Measurements from ENCODE around the gene TBC1D4.

The TBC1D4 gene

DNA sequence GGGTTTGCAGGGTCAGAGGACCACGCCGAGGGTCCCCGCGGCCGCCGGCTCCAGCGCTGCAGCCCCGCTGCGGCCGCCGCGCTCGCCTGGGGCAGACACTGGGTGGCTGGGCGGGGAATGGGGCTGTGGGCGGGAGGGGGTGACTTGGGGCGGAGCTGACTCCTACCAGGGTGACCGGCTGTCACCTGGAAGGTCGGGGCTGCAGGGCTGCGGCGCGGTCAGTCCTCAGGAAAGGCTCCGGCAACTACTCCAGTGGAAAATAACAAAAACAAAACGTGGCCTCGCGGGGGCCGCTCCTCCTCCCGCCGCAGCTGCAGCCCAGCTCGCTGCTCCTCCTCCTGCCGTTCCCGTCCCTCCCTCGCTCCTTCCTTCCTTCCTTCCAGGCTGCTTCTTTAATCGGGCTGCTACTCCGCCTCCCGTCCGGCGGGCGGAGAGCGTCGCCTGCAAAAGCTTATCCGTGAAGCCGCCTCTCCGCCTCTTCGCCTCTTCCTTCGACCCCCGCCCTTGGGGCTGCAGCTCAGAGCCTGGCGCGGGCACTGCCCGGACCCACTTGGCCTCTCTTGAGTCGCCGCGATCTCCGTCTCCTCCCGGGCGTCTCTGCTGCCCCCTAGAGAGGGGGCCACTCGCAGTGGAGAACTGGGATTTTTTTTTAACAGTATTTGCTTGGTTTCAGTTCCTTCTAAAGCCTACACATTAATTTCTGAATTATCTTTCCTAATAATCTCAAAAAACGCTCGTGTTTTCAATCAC is at the start of gene TBC1D4:
TBC1D4 (minus strand) TSS at position 100 of the 750 bp plus-strand sequence. CDS start 402 bp downstream, outside the sequence.
- peak; percentile 89 for DNase-seq (ENCODE audit: low read depth)

DNA sequence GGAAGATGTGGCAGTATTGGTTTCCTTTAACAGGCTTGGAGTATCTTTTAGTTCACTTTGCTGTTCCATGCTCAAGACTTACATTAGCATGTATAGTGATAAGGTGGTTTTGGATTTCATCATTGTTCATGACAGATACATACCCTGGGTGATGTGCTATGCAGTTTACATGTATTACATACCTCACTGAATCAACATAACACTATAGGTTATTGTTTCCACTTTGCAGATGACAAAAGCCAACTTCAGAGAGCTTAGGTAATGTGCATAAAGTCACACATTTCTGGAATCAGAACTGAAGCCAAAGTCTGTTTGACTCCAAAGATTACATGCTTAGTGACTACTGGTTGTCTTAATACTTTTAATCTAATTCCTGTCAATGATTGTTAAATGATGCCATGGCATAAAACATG is 48.6 kb upstream of the TBC1D4 start:
- DNase-seq (ENCODE audit: low read depth) = no peak

- DNase-seq (ENCODE audit: low read depth) = no peak
Observed at GRCh38 chr13:75521956-75522355, 40.0 kb upstream of the TBC1D4 start.

DNA sequence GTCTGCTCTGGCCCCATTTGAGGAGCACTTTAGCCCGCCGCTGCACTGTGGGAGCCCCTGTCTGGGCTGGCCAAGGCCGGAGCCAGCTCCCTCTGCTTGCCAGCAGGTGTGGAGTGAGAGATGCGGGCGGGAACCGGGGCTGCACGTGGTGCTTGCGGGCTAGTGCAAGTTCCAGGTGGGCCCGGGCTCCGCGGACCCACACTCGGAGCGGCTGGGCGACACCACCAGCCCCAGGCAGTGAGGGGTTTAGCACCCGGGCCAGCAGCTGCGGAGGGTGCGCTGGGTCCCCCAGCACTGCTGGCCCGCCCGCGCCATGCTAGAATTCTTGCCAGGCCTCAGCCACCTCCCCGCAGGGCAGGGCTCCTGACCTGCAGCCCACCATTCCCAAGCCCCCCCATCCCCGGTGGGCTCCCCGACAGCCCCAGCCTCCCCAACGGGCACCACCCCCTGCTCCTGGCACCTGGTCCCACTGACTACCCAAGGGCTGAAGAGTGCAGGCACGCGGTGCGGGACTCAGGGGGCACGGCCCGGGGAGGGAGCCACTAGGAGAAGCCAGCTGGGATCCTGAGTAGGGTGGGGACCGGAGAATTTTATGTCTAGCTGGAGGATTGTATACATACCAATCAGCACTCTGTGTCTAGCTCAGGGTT is 36.6 kb upstream of the TBC1D4 start:
- no peak for DNase-seq (ENCODE audit: low read depth)

- DNase-seq (ENCODE audit: low read depth) = no peak
Observed at GRCh38 chr13:75514080-75514995, 32.4 kb upstream of the TBC1D4 start.

- DNase-seq (ENCODE audit: low read depth) = no peak
Observed at GRCh38 chr13:75513271-75513670, 31.3 kb upstream of the TBC1D4 start.

DNA sequence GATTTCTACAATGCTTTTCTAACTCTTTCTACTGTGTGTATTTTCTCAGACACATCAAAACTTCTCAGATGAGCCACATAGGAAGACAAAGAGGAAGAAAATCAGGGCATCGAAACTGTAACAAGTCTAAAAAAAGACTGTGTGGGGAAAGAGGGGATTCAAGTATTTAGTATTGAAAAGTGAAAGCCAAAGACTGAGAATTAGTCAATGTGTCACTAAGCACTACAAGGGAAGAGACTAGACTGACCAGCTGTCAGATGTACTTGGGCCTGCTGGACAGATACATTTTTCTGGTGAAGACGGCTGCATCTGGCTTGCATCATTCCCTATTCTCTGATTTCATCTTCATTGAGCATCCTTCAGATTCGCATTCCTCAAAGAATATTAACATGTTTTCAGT is 30.3 kb upstream of the TBC1D4 start:
- DNase-seq (ENCODE audit: low read depth) = no peak

- DNase-seq (ENCODE audit: low read depth) = no peak
Observed at GRCh38 chr13:75511051-75511625, 29.2 kb upstream of the TBC1D4 start.

GRCh38 chr13:75508002-75508548 is 26.1 kb upstream of the TBC1D4 start:
- no peak for DNase-seq (ENCODE audit: low read depth)

GRCh38 chr13:75507027-75508001 is 25.3 kb upstream of the TBC1D4 start:
- DNase-seq (ENCODE audit: low read depth) = no peak

DNA sequence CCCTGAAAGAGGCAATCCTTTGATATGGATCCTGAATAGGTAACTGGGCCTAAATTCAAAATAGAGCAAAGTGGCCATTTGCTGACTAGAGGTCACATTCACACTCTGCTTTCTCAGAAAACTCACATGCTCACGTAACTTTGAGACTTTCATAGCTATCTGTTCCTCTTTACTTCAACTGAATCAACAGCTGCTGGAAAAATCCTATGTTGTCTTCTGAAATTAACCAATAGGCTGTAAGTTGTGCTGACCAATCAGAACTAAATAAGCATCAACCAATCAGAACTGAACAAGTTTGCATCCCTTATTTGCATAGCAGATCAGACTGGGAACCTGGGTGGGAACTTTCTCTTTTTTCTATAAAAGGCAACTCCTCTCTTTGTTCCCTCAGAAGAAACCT is 24.0 kb upstream of the TBC1D4 start:
- no peak for DNase-seq (ENCODE audit: low read depth)

DNA sequence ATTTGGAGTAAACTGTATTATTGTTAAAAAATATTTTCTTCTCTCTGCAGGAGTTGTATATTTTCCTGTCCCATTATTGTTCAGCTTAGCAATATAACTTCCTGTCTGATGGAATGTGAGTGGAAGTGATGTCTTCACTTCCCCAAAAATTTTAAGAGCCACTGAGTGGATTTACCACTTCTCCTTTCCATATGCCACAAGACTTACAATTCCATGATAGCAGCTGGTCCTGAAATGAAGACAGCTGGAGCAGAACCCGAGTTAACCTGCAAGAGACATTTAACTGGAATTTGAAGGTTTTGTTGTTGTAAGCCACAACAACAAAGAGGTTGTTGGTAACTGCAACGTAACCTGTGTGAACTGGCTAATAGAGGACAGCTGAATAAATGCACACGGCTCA is 23.4 kb upstream of the TBC1D4 start:
- no peak for DNase-seq (ENCODE audit: low read depth)

GRCh38 chr13:75495938-75496337 is 14.0 kb upstream of the TBC1D4 start:
- DNase-seq (ENCODE audit: low read depth) = no peak

DNA sequence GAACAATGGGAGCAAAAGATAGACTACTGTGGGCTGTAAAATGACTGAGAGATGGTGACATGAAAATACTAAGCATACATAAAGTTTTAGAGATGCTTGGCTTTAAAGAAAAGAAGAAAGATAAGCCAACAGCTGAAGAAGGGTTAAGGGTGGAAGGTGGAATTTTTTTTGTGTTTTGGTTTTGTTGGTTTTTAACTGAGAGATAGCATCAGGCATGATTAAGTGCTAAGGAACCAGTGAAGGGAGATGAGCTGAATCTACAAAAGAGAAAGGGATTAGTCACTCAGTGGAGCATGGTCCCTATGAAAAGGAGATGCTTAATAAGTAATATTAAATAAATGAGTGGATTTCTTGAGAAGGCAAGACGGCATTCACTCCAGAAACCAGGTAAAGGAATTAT is 12.5 kb upstream of the TBC1D4 start:
- no peak for DNase-seq (ENCODE audit: low read depth)

GRCh38 chr13:75493156-75493555 is 11.2 kb upstream of the TBC1D4 start:
- DNase-seq (ENCODE audit: low read depth) = no peak

DNA sequence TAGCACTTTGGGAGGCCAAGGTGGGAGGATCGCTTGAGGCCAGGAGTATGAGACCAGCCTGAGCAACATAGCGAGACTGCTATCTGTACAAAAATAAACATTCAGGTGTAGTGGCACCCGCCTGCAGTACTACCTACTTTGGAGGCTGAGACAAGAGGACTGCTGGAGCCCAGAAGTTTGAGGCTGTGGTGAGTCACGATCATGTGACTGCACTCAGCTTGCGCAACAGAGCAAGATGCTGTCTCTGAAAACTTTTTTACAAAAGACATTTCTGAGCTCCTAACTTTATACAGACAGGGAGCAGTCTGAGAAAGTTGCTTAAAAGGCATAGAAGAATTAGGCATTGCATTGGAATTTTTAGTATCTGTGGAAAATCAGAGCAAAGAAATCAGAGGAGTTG is 10.4 kb upstream of the TBC1D4 start:
- DNase-seq (ENCODE audit: low read depth) = no peak

- no peak for DNase-seq (ENCODE audit: low read depth)
Observed at GRCh38 chr13:75491376-75491775, 9.4 kb upstream of the TBC1D4 start.

DNA sequence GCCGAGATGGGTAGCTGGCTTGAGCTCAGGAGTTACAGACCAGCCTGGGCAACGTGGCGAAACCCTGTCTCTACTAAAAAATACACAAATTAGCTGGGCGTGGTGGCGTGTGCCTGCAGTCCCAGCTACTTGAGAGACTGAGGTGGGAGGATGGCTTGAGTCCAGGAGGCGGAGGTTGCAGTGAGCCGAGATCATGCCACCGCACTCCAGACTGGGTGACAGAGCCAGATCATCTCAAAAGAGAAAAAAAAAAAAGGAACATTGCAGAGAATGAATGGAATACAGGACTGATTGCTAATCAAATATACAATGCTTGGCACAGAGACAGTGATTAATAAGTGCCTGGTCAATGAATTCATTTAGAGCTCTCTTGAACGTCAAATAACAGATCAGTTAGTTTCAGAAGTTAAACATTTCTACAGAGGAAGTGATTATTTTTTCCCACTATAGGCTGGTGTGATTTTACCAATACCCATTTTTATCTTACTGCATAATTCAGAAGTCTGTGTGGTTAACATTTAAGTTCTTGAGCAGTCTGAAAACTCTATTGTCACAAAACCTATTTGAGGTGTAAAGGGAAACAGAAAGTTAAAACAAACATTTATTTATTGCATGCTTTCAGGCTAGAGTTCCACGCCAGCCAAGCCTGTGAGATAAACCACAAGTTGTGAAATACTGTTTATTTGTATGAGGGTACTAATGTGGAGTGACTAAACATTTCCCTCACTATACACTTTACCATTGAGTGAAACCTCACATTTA is 7.7 kb upstream of the TBC1D4 start:
- DNase-seq (ENCODE audit: low read depth) = peak; percentile 21

DNA sequence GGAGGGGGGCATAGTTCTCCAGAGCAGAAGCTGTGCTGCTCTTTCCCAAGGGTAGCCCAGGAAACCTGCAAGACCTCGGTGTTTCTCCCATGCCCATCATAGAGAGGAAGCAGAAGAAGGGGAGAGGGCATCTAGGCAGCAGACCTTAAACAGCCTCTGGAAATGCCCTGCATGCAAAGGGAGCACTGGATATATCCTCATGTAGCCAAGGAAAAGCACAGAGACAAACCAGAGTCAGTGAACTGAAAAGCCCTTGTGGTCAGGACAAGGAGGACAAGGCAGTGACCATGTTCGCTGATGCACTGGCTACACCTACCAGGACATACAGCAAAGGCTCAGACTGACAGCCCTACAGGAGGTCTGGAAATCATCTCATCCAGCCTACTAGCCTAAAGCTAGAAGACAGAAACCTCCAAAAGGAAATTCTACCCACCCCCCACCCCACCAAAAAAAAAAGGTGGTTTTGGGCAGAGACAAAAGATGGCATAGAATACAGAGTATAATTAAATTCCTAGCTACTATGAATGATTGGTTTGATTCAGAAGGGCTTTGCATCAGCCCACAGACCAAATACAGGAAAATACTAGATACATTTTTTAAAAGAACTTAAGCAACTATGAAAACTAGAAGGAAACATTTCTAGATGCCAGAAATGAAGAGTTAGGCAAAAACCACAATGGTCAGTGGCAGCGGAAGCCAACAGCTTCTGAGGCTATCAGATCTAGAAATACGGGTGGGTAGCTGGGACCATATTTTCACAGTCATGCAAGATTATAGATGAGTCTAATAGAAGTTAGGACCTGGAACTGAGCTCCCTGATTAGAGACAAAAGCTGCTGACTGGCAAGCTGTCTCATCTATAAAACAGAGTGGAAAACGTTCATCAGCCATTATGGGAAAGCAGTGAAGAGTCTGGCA is 4.4 kb upstream of the TBC1D4 start:
- no peak for DNase-seq (ENCODE audit: low read depth)

Data from fibroblast of the conjunctiva (primary cell).